GM13976 (cell line): ENCODE data around the gene PRDM1.

Experiments used
- DNase-seq: peaks from one replicate; pipeline ENCODE4 v3.0.0; 2012; ENCODE audit warnings: low spot score
- in situ Hi-C: fragments of 300-500 bp; cut with MboI; formaldehyde crosslinking; loops from one replicate; pipeline ENCODE4 v1.12.0; 2022; ENCODE audit warnings: low sequenced_read_pairs, mixed read lengths, inconsistent platforms; ENCODE audit not compliant: unreplicated experiment
- TF ChIP-seq, protein P1 (sequence below): IDR thresholded peaks from 2 replicates; pipeline ENCODE4 v1.5.1; 2012; ENCODE audit warnings: borderline replicate concordance, mild to moderate bottlenecking; ENCODE audit not compliant: insufficient read depth; ENCODE audit errors: extremely low read depth, missing control alignments, control extremely low read depth

Gene PRDM1

DNA sequence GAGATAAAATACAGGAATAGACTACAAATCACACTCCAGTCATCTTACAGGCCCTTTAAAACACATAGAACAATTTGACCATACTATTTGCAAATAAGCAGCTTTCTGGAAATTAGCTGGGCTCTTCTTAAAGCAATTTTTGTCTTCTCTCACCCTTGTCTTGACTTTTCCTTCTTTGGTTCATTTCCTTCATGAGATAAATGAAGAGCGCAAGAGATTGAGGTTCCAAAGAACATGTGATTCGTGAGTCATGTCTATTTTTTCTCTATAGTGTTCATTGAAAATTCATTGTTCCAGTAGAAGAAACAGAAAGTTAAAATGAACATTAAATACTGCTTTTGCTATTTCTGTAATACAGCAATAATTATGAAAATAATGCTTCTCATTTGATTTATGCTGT is 33.9 kb downstream of the PRDM1 start:
- TF ChIP-seq, protein P1, sequence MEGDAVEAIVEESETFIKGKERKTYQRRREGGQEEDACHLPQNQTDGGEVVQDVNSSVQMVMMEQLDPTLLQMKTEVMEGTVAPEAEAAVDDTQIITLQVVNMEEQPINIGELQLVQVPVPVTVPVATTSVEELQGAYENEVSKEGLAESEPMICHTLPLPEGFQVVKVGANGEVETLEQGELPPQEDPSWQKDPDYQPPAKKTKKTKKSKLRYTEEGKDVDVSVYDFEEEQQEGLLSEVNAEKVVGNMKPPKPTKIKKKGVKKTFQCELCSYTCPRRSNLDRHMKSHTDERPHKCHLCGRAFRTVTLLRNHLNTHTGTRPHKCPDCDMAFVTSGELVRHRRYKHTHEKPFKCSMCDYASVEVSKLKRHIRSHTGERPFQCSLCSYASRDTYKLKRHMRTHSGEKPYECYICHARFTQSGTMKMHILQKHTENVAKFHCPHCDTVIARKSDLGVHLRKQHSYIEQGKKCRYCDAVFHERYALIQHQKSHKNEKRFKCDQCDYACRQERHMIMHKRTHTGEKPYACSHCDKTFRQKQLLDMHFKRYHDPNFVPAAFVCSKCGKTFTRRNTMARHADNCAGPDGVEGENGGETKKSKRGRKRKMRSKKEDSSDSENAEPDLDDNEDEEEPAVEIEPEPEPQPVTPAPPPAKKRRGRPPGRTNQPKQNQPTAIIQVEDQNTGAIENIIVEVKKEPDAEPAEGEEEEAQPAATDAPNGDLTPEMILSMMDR: no peak
- DNase-seq: no peak
- in situ Hi-C loops: no loop called here

DNA sequence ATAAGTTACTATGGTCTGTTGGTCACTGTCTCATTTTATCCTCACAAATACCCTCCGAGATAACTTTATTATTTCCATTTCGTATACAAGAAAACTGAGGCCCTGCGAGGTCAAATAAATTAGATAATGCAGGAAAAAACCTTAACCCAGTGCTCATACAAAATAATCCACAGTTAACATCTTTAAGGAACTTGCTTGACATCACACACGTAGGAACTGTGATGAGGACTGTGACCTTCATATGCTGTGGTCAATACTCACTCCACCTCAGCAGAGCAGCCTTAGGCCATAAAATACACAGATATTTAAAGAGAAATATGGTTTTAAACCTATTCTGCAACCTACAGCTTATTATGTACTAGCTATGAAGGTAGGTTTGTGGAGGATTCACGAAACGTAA is 34.3 kb downstream of the PRDM1 start:
- TF ChIP-seq, protein P1: no peak
- no peak for DNase-seq
- in situ Hi-C loops: no loop called here

DNA sequence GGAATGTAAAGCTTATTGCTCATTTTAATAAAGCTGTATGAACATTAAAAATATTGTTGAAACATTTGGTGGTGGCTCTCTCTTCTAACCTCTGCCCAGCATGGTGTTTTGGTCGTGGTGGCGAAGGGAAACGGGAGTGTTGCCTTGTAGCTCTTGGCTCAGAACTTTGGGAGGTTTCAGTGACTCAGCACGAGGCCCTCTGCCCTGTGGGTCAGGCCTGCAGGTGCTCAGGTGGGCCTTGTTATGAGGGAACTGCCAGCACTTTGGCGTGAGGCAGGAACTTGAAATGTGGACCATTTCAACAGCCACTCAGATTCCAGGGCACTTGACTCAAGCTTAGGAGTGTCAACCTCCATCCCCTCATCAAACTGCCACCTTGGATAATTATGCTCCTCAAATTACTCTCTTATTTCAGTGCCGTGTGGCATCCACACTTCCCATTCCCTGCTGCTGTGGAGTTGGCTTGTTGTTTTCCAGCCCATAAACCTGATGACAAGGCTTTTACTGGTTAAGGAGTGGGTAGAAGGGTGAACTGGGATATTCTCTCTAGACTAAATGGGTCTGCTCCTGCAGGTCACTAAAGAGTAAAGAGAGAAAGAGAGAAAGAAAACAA is 36.3 kb downstream of the PRDM1 start:
- in situ Hi-C loops: no loop called here

DNA sequence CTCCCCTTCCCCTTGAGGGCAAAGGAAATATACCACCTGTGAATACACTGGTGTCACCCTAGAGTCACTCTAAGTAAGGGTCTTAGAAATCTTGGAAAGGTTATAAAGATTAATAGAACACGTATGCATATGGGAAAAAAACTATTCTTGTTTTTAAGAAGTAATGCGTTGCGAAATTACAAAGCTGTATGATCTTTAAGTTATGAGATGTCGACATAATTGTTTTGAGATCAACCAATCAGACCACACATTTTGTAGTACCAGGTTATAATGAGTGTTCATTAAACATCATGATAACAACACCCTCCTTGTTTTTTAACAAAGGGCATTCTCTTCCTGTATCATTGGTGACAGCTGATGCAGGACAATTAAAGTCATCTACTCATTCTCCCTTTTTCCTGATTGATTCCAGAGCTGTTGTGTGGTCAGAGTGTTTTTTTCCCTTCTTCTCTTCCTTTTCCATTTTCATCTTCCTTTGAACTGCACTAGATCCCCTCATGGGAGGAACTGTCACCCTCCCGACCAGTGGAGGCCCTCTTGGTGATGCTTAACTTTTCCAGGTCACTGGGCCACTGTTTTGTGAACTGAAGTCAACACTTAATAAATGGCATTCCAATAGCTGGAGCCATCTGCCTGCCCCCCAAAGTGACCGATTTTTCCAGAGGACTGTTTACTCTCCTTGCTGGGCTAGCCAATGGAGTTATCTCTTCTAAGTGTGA is 37.0 kb downstream of the PRDM1 start:
- in situ Hi-C loops: no loop called here
- TF ChIP-seq, protein P1: no peak

More for the DNA sequence above, 36.3 kb downstream of the PRDM1 start:
- TF ChIP-seq, protein P1: no peak
- no peak for DNase-seq

DNA sequence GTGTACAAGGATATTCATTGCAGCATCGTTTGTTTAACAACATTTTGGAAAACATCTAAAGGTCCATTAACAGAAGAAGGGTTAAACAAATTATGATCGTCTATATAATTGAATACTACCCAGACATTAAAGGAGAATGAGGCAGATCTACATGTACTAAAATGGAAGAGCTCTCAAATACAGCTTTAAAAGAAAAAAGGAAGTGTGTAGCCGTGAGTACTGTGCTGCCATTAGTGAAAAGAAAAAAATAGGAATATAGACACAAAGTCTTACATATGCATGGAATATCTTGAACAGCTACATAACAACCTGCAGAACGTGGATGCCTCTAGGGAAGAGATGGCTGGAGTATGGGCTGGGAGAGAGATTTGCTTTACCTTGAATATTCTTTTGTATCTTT is 37.9 kb downstream of the PRDM1 start:
- in situ Hi-C loops: no loop called here
- TF ChIP-seq, protein P1: no peak
- DNase-seq: no peak

More for the DNA sequence above, 37.0 kb downstream of the PRDM1 start:
- DNase-seq: no peak

DNA sequence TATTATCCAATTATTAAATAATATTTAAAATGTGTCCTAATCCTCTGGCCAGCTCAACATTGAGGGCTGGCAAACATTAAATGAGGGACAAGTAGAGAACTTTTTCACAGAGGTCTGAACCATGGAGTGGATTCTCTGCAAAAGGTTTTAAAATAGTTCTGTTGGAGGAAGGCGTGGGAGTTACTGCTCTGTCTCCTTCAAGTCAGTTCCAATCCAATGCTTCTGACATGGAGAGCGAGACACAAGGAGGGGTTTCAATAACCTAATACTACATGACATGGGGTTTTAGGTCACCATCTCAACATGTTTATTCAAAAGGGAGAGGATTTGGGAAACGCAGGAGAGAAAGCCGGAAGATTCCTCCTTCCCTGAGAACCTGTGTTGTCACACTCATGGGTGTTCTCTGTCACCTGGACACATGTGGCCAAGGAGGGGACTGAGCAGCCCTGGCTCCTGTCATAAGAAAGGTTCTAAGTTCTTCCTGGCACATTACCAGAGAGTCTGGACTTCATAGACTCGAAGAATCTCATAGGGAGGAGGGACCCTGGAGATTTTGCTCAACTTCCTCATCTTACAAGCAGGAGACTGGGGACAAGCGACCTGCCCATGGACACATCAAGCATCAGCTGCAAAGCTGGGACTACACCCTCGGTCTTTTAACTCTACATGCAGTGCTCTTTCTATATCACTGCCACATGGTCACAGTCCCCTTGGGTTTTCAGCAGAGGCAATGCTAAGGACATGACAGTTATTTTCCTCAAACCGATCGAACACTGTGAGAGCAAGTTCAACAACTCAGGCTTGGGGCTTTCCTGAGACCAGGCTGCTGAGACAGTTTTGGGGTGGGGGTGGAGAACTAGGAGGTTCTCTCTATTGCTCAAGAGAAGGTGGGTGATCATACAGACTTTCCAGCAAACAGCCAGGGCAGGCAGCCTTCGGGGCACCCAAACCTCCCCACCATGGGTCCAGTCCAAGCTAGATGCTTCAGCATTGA is 38.6 kb downstream of the PRDM1 start:
- peak; percentile 51 for DNase-seq
- TF ChIP-seq, protein P1: no peak
- in situ Hi-C loops: no loop called here
